ENCODE results near the gene NOD1.

DNA sequence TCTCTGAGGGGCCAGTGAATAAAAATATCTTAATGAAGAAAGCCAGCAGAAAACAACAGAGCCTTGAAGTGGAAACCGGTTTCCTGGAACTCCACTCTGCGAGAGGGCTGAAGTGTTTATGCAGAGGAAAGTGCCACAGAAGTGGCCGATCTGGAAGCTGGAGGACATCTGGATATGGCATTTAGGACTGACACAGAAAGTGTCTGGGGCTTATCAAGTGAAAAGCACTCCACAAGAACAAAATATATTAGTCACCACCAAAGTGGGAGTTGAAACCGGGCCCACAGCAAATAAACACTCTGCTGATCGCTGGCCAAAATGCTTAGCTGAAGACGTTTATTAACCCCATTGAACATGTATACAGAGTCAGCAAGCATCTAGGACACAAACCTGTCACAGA lies 7.8 kb downstream of the NOD1 start:
- TF ChIP-seq, protein P1, sequence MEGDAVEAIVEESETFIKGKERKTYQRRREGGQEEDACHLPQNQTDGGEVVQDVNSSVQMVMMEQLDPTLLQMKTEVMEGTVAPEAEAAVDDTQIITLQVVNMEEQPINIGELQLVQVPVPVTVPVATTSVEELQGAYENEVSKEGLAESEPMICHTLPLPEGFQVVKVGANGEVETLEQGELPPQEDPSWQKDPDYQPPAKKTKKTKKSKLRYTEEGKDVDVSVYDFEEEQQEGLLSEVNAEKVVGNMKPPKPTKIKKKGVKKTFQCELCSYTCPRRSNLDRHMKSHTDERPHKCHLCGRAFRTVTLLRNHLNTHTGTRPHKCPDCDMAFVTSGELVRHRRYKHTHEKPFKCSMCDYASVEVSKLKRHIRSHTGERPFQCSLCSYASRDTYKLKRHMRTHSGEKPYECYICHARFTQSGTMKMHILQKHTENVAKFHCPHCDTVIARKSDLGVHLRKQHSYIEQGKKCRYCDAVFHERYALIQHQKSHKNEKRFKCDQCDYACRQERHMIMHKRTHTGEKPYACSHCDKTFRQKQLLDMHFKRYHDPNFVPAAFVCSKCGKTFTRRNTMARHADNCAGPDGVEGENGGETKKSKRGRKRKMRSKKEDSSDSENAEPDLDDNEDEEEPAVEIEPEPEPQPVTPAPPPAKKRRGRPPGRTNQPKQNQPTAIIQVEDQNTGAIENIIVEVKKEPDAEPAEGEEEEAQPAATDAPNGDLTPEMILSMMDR (IDR thresholded peaks at IDR 0.05), result no peak
- TF ChIP-seq POLR2A (IDR thresholded peaks at IDR 0.05), result no peak
